GM21526 (cell line): Measurements from ENCODE around the gene ANKS1B.

Source experiments
- ATAC-seq: cut with Tn5 transposase; IDR thresholded peaks from one replicate; pipeline ENCODE4 v1.9.1; 2021; ENCODE audit warnings: moderate library complexity; ENCODE audit not compliant: unreplicated experiment, low FRiP score

Gene ANKS1B

DNA sequence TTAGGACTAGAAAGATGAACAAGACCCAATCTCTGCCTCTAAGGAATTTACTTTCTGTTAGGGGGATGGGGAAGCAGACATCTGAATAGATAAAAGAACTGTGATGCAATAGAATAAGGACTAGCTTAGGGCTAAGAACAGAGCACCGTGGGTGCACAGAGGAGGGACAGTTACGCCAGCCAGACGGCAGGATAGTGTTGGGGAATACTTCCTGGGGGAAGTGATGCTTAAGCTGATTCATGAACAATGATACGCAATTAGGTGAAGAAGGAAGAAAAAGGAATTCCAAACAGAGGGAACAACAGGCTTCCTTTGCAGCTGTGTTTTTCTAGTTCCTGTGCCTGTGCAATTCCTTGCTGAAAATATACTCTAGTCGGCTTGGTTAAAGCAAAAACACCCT is 838.6 kb downstream of the ANKS1B start:
- no peak for ATAC-seq

GRCh38 chr12:99142651-99143050 is 842.1 kb downstream of the ANKS1B start:
- no peak for ATAC-seq

GRCh38 chr12:99140017-99140720 is 844.6 kb downstream of the ANKS1B start:
- no peak for ATAC-seq

GRCh38 chr12:99138393-99138792 is 846.3 kb downstream of the ANKS1B start:
- no peak for ATAC-seq

DNA sequence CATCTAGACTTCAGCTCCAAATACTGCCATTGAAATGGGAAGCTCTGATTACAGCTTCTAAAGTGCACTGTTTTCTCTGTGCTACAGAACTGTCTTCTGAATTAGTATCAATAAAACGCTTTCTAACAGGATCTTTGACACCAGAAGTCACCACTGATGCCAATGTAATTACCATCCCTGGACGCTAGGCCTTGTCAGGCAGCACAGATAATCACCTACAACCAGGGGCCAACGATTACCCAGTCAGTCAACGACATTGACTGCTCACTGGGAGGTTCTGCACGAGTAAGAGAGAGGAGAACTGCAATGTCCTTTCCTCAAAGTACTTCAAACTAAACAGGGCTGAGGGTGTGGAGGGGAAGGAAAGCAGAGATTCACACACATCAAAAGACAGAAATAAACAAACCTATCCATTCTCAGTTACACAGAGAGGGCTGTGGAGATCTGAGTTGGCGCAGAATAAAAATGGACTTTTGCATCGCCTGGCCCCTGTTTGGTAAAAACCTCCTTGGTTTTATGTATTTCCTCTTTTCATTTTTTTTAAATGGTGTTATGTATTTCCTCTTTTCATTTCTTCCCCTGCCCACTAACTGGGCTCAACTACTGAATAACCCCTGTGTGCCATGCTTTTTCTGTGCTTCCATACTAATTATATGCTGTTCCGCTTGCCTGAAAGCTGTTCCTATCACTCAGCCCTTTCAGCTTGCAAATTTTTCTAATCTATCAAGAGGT is 847.4 kb downstream of the ANKS1B start:
- no peak for ATAC-seq

DNA sequence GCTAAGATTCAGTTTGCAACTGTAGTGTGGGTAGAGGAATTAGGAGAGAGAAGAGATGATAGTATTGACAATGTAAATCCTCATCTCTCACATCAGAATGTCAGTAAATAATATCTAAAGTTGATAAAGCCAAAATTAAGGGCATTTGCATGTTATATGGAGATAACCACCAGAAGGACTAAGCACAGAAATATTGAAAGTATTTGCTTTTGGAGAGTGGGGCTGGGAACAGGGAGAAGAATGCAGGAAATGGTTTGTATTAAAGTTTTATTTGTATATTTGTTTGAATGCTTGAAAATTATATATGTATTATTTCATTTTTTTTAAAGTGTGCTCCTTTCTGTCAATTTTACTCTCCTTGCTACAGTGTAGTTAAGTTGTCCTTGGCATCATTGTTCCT is 848.2 kb downstream of the ANKS1B start:
- ATAC-seq, result no peak

GRCh38 chr12:99135376-99135775 is 849.4 kb downstream of the ANKS1B start:
- no peak for ATAC-seq

GRCh38 chr12:99133401-99133800 is 851.3 kb downstream of the ANKS1B start:
- ATAC-seq, result no peak

DNA sequence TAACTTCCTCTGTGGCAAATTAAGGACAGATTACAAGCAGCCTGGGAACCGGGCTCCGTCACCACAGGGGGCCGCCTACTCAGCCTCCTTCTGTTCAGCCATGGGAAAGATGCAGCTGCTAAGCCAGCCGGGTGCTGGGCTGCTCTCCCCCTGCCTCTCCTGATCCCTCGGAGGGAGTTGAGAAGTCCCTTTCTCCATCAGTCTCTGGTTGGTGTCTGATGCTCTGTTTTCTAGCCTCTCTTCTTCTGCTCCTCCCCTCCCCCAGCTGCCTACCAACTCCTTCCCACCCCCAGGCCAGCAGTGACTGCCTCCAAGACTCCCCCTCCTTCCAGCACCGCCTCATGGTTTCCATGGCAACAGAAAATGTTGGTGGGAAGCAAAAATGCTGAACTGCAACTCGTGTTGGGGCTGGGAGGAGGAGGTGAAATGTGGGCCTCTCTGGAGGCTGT is 853.0 kb downstream of the ANKS1B start:
- ATAC-seq, result peak; percentile 21

GRCh38 chr12:99130808-99131553 is 853.8 kb downstream of the ANKS1B start:
- peak; percentile 95 for ATAC-seq

DNA sequence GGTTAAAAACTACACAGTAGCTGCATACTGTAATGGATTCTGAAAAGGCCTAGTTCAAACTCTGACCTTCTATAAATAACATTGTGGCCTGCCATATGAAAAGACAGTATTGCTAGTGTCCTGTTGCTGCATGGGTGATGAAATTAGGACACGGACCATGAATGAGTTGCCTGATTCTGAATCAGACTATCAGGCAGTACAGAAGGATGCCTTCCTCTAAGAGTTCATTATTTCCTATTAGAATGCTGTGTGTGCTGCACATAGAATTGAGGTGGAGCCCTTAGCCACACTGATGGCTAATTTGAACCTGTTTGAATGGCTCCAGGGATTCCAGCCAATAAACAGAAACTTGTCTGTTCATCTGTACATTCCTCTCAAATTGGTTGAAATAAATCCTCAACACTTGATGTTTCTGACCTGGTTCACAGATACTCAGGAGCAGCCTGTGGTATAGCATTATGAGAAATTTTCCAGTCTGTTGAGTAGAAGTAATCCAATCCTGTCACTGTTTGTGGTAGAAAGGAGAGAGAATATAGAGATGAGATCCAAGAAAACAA is 856.4 kb downstream of the ANKS1B start:
- no peak for ATAC-seq

DNA sequence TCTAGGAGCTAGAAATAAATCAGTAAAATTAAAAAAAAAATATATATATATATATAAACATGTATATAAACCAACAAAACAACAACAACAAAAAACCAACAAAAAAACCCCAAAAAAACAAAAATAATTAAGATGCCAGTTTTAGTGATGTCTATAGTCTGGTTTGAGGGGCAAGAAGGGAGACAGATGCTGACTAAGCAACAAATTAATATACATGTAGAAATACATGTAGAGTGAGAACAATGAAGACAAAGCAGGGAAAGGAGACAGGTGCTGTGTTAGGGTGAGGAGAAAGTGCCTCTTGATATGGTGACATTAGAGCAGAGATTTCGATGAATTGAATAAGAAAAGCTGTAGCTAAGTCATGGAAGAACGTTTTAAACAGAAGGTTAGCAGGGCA is 861.8 kb downstream of the ANKS1B start:
- ATAC-seq, result no peak

DNA sequence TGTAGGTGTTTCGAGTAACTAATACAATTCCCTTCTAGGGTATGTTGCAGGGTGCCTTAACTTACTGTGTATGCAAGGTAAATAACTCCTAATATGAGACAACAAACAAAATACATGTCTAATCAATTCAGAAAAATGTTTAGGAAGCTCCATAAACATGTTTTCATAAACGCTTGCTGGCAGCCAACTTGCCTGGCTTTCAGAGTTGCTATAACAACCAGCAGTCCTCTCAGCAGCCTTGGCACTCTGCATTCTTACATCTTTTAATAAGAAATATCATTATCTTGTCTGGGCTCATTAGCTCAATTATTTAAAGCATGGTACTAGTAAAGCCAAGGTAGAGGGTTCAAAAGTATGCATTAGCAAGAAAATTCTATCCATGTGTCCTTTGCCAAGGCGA is 862.2 kb downstream of the ANKS1B start:
- no peak for ATAC-seq

DNA sequence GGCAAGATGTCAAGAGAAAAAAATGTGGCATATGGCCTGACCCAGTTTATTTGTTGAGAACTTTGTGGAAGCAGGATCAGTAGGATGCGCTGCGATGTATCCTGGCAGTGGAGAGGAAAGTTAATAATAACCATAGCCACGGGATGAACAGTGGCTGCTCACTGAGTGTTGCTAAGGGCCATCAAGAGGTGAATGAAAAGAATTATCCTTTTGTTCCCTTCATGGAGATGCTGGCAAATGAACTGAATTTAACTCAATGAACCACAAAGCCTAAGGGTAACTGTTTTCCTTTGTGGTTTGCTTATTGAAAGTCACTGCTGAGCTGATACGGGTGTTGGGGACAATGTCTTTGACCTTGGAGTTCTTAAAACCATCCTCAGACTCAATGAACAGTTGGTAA is 863.2 kb downstream of the ANKS1B start:
- ATAC-seq, result no peak

DNA sequence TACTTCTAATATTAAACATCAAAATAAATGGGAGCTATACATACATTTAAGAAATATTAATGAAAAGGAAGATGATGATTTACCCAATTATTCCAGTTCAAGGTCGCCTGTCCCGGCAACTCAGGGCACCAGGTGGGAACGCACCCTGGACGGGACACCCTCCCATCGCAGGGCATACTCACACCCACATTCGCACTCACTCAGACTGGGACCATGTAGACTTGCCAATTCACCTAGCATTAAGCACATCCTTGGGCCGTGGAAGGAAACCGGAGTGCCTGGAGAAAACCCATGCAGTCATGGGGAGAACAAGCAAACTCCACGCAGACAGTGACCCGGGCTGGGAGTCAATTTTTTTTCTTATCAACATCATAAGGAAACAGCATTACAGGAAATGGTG is 864.8 kb downstream of the ANKS1B start:
- no peak for ATAC-seq

DNA sequence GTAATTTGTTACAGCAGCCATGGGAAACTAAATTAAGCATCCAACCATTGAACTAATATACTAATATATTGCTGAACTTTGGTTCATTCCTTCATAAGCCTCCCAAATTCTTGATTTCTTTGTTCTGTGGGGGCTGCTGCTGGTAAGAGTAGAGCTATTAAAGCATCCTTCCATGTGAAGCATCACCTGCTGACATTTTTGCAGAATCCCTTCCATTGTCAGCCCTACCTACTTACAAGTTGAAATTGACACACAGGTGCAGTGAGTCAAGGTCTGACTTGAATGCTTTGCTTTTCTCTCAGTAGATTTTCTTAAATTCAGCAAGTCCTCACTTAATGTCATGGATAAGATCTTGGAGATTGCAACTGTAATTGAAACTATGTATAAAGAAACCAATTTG is 865.3 kb downstream of the ANKS1B start:
- ATAC-seq, result no peak

- no peak for ATAC-seq
Observed at GRCh38 chr12:99111600-99111999, 873.1 kb downstream of the ANKS1B start.

- no peak for ATAC-seq
Observed at GRCh38 chr12:99110868-99111267, 873.9 kb downstream of the ANKS1B start.

DNA sequence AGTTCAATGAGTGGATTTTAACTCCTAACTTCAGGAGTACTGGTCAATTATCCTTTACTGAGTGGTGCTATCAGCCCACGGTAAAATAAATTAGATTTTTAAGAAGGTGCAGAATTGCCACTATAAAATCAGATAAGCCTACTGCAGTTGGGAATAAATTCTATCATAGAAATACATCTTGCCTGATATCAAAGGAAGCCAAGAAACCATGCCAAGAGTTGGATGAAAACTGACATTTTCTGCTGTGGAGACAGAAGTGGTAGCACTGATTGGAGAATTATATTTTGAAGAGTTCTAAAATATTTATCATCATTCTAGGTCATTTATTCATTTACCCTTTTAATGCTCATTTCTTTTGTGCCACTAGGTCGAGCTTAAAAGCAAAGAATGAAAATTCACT is 874.5 kb downstream of the ANKS1B start:
- ATAC-seq, result no peak

DNA sequence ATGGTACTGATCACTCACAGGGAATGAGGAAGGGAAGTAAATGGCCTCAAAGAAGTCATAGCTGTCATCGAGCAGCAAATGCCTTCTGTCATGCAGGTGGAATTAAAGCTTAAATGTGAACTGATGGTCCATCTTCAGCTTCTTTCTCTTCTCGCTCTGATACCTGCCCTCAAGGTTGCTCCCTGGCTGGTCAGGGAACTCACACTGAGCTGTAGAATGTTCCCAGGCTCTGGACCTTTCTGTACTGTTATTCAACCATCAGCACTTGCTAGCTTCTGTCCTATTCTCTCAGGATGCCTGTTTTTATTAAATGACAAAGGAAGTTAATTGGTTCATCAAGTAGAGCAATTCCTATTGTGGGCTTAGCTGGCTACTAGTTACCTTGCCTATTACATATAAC is 875.8 kb downstream of the ANKS1B start:
- no peak for ATAC-seq

GRCh38 chr12:99099786-99100185 is 885.0 kb downstream of the ANKS1B start:
- ATAC-seq, result no peak
